Erythroblast (primary cell): ENCODE results near the gene DHRSX.

Experiments
- GATA1 ChIP-seq: IDR thresholded peaks from 2 replicates; pipeline ENCODE4 v1.6.1; 2011; ENCODE audit warnings: low read depth, mild to moderate bottlenecking, control low read depth, low read length, moderate library complexity
- POLR2A ChIP-seq: IDR thresholded peaks from 2 replicates; pipeline ENCODE4 v1.6.1; 2011; ENCODE audit warnings: mild to moderate bottlenecking, low read length

DNA sequence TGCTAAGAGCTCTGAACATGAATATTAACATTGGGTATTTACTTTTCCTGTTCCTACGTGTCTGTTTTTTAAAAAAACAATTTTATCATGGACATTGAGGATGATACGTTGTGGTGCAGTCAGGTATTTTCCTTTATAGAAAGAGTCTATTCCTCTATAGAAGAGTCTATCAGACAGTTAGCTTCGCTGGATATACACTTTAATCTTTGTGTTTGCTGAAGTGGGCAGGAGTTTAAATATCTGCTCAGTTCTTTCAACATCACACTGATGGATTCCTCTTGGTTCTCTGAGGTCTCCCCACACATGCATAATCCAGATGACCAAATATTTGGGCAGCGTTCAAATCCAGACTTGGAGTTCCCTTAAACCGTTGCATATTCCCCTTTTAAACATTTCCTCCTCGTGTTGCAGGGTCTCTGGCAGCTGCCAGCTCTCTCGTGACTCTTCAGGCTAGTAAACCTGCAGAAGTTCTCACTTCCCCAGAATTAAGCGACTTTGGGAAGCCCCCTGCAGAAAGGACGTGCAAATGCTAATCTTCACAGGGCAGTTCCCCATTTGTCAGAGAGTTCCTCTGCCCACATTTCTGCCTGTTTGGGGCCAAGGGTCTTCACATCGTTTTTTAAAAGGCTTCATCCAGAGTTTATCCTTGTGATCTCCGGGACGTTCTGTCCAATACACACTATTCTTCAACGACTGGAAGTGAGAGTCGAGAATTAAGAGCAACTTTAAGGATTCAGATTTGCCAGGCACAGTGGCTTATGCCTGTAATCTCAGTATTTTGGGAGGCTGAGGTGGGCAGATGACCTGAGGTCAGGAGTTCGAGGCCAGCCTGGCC, 20.5 kb upstream of the DHRSX start:
- TF ChIP-seq POLR2A, result no peak
- no peak for TF ChIP-seq GATA1
